Left hindlimb (tissue), 1 donor: ENCODE results near the gene PWP1.
"Not testable (repeated sequence)": the region's sequence is repeated elsewhere in the genome, so short reads cannot be mapped to it uniquely, and the experiment has no call there.

Experiments
- DNase-seq: peaks from one replicate; pipeline ENCODE4 v3.0.0-alpha.2; 2018

The PWP1 gene

GRCh38 chr12:107668320-107669098 is 17.1 kb upstream of the PWP1 start:
- no peak for DNase-seq

- no peak for DNase-seq
These were observed 15.7 kb upstream of the PWP1 start for GRCh38 chr12:107669946-107670345.

GRCh38 chr12:107670999-107671643 is 14.5 kb upstream of the PWP1 start:
- no peak for DNase-seq

- no peak for DNase-seq
These were observed 7.9 kb upstream of the PWP1 start for GRCh38 chr12:107677671-107678070.

GRCh38 chr12:107679336-107679735 is 6.3 kb upstream of the PWP1 start:
- DNase-seq: no peak

- no peak for DNase-seq
These were observed 4.2 kb upstream of the PWP1 start for GRCh38 chr12:107681455-107681835.

- DNase-seq: no peak
These were observed 3.5 kb upstream of the PWP1 start for GRCh38 chr12:107681836-107682820.

GRCh38 chr12:107684029-107684795 is 1.4 kb upstream of the PWP1 start:
- no peak for DNase-seq

GRCh38 chr12:107684990-107685359 is 624 bp upstream of the PWP1 start:
- no peak for DNase-seq

GRCh38 chr12:107695772-107696171 is 10.2 kb downstream of the PWP1 start:
- not testable (repeated sequence) for DNase-seq

GRCh38 chr12:107702106-107702505 is 16.5 kb downstream of the PWP1 start:
- DNase-seq: no peak

GRCh38 chr12:107704041-107704440 is 18.4 kb downstream of the PWP1 start:
- DNase-seq: no peak

GRCh38 chr12:107705522-107705921 is 19.9 kb downstream of the PWP1 start:
- not testable (repeated sequence) for DNase-seq

GRCh38 chr12:107715780-107716179 is 30.2 kb downstream of the PWP1 start:
- DNase-seq: no peak

GRCh38 chr12:107718606-107719005 is 33.0 kb downstream of the PWP1 start:
- no peak for DNase-seq

GRCh38 chr12:107727327-107727726 is 41.7 kb downstream of the PWP1 start:
- not testable (repeated sequence) for DNase-seq

GRCh38 chr12:107727742-107728141 is 42.1 kb downstream of the PWP1 start:
- DNase-seq: not testable (repeated sequence)

- DNase-seq: no peak
These were observed 45.2 kb downstream of the PWP1 start for GRCh38 chr12:107730618-107731341.

- DNase-seq: no peak
These were observed 45.8 kb downstream of the PWP1 start for GRCh38 chr12:107731366-107731765.

GRCh38 chr12:107732365-107732764 is 46.8 kb downstream of the PWP1 start:
- no peak for DNase-seq

- no peak for DNase-seq
These were observed 48.5 kb downstream of the PWP1 start for GRCh38 chr12:107734139-107734538.

- no peak for DNase-seq
These were observed 50.2 kb downstream of the PWP1 start for GRCh38 chr12:107735763-107736162.
